ENCODE data around the gene POLR1C. TPM values are rescaled to one million over a fixed set of nuclear protein-coding genes. Genes with fewer than 3 reads are reported as not detected.

The POLR1C gene
- total RNA-seq, 1 donor from 2014 or later, result 30.7 TPM

- Mint-ChIP-seq H3K9me3 (ENCODE audit: unreplicated experiment) (no peaks in the 10 kb centered on the region), H3K27ac (ENCODE audit: unreplicated experiment) (no peak overlapping the region), H3K27me3 (ENCODE audit: unreplicated experiment) (peaks cover 22% of the 10 kb centered on the region), H3K36me3 (ENCODE audit: low read depth, unreplicated experiment) (peaks cover 53% of the 10 kb centered on the region), H3K4me1 (ENCODE audit: unreplicated experiment) (peaks cover 5% of the 10 kb centered on the region), H3K4me3 (ENCODE audit: unreplicated experiment) (no peak overlapping the region)
- DNase-seq (ENCODE audit: low spot score), result no peak
- TF ChIP-seq CTCF (IDR thresholded peaks at IDR 0.05; ENCODE audit: unreplicated experiment), result no peak
Observed at GRCh38 chr6:43504756-43505593, 11.9 kb upstream of the POLR1C start.

GRCh38 chr6:43505718-43506117, 11.2 kb upstream of the POLR1C start:
- no peak overlapping the region for H3K4me3 Mint-ChIP-seq (ENCODE audit: unreplicated experiment)
- TF ChIP-seq CTCF (IDR thresholded peaks at IDR 0.05; ENCODE audit: unreplicated experiment), result no peak
- DNase-seq (ENCODE audit: low spot score), result no peak
- H3K27ac Mint-ChIP-seq (ENCODE audit: unreplicated experiment), result no peak overlapping the region
- peaks cover 21% of the 10 kb centered on the region for H3K27me3 Mint-ChIP-seq (ENCODE audit: unreplicated experiment)
- H3K36me3 Mint-ChIP-seq (ENCODE audit: low read depth, unreplicated experiment), result peaks cover 47% of the 10 kb centered on the region
- peaks cover 3% of the 10 kb centered on the region for H3K4me1 Mint-ChIP-seq (ENCODE audit: unreplicated experiment)
- H3K9me3 Mint-ChIP-seq (ENCODE audit: unreplicated experiment), result no peaks in the 10 kb centered on the region

GRCh38 chr6:43506171-43506570, 10.7 kb upstream of the POLR1C start:
- Mint-ChIP-seq H3K9me3 (ENCODE audit: unreplicated experiment) (no peaks in the 10 kb centered on the region), H3K27me3 (ENCODE audit: unreplicated experiment) (peaks cover 20% of the 10 kb centered on the region)

GRCh38 chr6:43506667-43507471, 10.0 kb upstream of the POLR1C start:
- Mint-ChIP-seq H3K36me3 (ENCODE audit: low read depth, unreplicated experiment) (peaks cover 45% of the 10 kb centered on the region), H3K4me1 (ENCODE audit: unreplicated experiment) (peaks cover 6% of the 10 kb centered on the region), H3K27ac (ENCODE audit: unreplicated experiment) (no peak overlapping the region), H3K4me3 (ENCODE audit: unreplicated experiment) (no peak overlapping the region), H3K27me3 (ENCODE audit: unreplicated experiment) (peaks cover 20% of the 10 kb centered on the region), H3K9me3 (ENCODE audit: unreplicated experiment) (no peaks in the 10 kb centered on the region)
- TF ChIP-seq CTCF (IDR thresholded peaks at IDR 0.05; ENCODE audit: unreplicated experiment), result peak; percentile 94
- peak; percentile 87 for DNase-seq (ENCODE audit: low spot score)

More at GRCh38 chr6:43506171-43506570, 10.7 kb upstream of the POLR1C start:
- Mint-ChIP-seq H3K27ac (ENCODE audit: unreplicated experiment) (no peak overlapping the region), H3K4me1 (ENCODE audit: unreplicated experiment) (peaks cover 3% of the 10 kb centered on the region), H3K4me3 (ENCODE audit: unreplicated experiment) (no peak overlapping the region), H3K36me3 (ENCODE audit: low read depth, unreplicated experiment) (peaks cover 45% of the 10 kb centered on the region)
- DNase-seq (ENCODE audit: low spot score), result no peak
- TF ChIP-seq CTCF (IDR thresholded peaks at IDR 0.05; ENCODE audit: unreplicated experiment), result no peak
